DMS153 treated with DMSO at 0.1 percent for 48 hours (cell line): ENCODE data around the gene TBC1D30.
"Not testable (repeated sequence)": the region's sequence is repeated elsewhere in the genome, so short reads cannot be mapped to it uniquely, and the experiment has no call there.

Source experiments
- DNase-seq: peaks from one replicate; lab custom pipeline; 2025; ENCODE audit not compliant: unreplicated experiment; lab: John Stamatoyannopoulos, UW

Gene TBC1D30

DNA sequence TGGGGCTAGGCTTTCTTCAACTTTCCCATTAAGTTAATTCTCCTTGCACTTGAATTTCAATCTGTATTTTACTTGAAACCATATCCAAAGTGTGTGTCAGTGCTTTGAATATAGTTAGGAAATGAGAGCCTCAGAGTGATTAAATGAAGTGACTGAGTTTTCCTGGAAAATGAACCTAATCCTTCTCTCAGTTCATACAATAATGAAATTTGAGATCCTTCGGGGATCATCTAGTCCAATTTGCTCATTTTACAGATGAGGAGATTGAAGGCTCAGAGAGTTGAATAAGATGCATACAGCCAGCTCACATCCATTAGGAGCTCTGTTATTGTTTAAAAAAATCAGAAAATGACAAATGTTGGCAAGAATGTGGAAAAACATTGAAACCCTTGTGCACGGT is 18.3 kb upstream of the TBC1D30 start:
- DNase-seq = no peak

DNA sequence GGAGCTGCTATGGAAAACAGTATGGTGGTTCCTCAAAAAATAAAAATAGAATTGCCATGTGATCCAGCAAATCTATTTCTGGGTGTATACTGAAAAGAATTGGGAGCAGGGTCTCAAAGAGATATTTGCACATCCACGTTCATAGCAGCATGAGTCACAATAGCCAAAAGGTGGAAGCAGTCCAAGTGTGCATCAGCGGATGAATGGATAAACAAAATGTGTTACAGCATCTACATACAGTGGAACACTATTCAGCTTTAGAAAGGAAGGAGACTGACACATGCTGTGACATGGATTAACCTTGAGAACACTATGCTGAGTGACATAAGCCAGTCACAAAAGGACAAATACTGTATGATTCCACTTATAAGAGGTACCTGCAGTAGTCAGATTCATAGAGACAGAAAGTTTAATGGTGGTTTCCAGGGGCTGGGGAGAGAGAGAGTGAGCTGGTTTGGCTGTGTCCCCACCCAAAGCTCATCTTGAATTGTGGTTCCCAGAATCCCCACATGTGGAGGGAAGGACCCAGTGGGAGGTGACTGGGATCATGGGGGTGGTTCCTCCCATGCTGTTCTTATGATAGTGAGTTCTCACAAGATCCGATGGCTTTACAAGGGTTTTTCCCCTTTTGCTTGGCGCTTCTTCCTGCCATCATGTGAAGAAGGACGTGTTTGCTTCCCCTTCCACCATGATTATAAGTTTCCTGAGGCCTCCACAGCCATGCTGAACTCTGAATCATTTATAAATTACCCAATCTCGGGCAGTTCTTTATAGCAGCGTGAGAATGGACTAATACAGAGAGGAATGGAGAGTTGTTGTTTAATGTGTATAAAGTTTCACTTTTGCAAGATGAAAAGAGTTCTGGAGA is 17.6 kb upstream of the TBC1D30 start:
- no peak for DNase-seq

DNA sequence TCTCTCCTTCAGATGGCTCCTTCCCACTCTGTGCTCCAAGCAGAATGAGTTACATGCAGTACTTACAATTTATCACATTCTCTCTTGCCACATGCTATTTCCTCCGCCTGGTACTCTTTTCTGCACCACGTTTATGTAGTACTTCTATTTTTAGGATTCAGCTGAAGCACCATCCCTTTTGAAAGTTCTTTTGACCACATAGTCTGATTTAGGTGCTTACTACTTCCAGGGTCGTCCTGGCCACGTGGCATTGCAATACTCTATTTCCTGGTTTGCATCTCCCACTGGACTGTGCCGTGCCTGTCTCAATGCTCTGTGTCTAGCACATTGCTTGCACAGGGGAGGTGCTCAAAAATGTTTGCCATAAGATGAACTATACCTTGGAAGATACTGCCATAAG is 16.3 kb upstream of the TBC1D30 start:
- DNase-seq = no peak

DNA sequence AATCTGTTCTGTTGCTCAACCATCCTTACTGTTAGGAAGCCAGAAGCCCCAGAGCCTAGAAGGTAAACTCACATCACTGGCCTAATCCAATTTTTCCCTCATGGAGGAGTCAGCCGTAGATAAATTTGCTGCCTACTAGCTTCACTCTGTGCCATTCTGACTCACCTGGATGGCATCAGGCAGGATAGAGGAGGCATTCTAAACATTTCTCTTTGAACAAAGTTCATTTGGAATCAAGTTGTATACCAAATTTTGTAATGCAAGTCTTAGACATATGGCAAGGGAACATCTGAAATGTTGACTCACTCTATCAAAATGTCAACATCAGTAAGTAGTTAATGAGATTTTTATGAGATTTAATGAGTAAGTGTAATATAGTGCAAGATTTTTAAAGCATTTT is 13.6 kb upstream of the TBC1D30 start:
- no peak for DNase-seq

DNA sequence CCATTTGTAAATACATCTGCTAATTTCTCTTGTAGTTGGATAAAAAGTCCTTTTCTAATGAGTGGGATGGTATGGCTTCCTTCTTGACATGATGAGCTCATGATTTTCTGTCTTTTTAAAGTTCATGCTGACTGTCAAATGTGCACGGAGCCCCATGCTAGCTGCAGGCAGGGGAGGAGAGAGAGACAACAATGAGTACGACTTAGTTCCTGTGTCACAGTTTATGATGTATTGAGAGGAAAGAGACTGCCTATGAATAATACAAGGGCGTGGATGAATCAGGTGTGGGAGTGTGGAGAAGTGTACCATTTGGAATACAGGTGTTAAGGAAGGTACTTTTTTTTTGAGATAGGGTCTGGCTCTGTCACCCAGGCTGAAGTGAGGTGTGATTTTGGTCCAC is 10.7 kb upstream of the TBC1D30 start:
- DNase-seq = no peak

DNA sequence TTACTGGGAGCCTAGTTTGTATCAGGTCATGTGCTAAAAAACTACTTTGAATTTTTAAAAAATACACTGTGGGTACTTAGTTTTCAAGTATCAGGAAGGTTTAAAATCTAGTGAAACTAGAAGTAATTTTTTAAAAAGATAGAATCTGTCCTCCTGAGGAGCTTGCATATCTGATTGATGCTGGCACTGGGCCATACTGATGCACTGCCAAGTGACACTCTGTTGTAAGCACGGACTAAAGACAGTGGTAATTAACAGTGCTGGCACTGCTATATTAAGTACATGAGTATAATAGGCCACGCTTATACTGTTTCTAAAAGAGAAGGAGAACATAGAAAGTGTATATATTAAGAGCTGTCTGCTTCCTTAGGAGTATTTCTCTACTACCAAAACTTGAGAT is 10.0 kb upstream of the TBC1D30 start:
- DNase-seq = no peak

DNA sequence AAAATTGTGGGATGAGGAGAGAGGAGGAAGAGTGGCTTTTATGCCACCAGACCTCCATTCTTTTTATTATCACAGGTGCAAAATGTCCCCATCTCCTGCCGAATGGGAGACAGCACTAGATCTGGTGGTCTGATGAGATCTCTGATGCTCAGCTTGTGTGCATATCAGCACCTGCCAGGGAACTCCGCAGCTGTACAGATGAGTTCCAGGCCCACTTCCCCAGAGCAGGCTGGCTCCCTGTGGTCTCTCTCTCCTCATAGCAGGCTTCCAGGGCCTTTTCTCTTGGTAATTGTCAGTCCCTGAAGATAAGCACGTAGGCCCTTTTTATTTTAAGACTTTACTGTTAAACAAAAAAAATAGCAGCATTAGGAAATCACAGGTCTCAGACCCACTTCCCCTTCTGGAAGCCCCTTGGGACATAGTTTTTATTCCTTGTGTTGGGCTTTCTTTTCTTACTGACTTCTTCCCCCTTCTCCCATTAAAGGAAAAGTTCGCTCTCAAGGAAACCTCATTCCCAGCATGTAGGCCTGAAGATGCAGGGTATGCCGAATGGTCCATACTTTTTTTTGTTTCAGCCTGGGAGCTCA is 4.5 kb upstream of the TBC1D30 start:
- no peak for DNase-seq

DNA sequence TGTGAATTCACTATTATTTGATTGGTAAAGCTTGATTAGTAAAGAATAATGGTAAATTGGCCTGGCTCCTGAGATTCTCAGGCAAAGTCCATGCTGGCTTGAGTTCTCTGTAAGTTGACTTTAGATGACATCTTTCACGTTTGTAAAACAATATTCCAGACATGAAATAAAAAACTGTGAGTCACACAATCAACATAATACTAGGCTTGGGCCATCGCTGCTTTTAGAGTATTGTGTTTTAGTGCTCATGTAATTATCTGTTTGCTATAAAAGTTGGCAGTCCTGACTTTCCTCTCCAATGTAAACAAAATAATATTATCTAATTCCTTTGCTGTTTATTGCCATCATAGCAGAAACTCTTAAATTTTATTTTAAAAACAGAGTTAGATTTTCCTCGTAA is 3.9 kb upstream of the TBC1D30 start:
- DNase-seq = no peak

DNA sequence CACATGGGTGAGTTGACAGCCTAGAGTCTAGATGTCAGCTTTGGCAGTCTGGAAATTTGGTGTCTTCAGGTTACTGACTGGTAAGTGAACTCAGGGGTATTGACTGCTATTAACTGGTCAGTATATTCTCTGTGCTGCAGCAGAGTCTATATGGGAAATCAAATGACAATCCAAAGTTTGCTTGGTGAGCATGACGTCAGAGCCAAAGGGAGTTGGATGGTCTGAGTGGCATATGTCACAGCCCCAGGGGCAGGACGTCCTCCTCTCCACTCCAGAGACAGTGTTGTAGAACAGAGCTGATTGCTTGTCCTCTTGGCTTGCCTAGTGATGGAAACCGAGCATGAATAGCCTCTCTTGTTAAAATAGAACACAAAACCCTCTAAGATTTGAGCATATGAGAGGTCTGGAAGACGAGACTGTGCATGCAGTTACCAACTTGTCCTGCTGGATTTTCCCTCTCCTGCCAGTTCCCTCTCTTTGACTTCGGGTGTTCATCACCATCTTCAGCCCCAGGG is 3.3 kb upstream of the TBC1D30 start:
- no peak for DNase-seq

DNA sequence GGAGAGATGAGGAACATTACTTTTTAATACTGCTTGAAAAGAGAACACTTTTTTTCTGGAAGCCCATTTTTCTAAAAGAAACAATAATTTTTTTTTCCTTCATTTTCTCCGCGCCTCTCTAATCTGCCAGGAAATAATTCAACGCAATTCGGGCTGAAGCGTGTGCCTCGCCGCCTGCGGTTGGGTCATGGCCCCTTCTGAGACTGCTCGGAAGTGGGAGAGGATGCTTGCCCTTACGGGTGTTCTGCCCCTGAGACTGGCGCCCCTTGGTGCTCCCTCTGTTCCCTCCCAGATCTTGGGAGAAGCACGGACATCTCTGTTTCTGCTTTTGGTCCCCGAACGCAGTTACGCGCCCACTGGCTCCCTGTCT is 332 bp upstream of the TBC1D30 start:
- no peak for DNase-seq

DNA sequence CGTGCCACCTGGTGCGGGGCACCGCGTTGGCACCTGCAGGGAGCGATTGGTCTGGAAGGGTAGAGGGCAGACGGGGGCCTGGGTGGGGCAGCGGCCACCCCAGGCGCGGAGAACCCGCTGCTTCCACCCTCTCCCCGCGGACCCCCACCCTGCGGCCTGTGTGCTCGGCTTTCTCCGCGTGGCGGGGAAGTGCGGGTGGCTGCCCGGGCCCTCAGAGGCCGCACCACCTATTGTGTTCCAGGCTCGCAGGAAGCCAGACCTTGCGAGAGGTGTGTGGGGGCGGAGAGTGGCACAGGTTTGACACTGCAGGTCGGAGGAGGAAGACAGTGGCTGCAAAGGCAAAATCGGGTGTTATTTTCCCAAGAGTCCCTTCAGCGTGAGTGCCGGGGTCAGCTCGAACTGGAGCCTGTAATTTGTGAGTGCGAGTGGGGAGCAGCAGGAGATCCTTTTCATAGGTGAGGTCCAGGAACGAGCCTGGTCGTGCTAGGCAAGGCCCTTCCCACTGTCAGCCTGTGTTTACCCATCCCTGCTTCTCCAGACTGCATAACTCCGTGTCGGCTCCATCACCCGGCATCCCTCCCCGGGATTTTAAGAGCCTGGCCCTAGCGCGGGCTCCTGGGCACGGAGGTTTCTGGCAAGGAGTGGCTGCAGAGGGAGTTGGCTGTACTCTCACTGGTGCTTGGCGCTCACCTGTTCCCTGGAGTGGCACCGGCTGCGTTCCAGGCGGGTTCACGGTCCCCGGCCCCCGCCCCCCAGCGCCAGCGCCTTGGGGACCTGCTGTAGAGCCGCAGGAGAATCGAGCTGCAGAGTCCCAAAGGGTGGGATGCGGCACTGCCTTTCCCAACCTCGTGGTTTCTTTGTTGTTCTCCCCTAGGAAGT is 935 bp downstream of the TBC1D30 start:
- peak; percentile 49 for DNase-seq

DNA sequence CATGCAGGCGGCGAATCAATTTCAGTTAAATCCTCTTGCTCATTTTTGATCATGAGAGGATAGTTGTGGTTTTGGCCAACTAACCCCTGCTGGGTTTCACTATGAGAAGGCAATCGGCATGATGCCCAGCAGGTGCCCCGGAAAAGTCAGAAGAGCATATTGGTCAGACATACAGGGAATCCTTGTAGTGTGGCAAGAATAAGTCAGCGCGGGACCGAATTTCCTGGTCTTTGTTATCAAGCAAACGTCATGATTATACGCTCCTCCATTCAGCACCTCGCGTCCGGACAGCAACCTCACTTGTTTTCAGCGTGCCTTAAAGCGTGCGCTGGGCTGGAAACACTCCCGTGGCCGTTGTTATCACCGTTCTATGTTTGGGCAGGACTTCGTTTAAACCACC is 1.8 kb downstream of the TBC1D30 start:
- DNase-seq = peak; percentile 84

DNA sequence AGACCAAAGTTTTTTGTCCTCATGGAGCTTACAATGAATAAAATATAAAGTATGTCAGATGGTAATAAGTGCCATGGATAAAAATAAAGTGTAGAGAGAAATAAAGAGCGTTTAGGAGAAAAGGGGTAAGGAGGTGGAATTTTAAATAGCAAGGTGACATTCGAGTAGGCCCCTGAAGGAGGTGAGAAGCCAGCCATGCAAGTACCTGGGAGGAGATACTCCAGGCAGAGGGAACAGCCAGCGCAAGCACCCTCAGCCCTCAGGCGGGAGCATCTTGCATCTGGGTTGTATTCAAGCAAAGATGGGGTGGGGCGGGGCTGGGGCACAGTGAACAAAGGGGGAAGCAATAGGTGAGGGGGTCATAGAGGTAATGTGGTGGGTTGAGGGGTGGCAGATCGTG is 4.3 kb downstream of the TBC1D30 start:
- DNase-seq = no peak

DNA sequence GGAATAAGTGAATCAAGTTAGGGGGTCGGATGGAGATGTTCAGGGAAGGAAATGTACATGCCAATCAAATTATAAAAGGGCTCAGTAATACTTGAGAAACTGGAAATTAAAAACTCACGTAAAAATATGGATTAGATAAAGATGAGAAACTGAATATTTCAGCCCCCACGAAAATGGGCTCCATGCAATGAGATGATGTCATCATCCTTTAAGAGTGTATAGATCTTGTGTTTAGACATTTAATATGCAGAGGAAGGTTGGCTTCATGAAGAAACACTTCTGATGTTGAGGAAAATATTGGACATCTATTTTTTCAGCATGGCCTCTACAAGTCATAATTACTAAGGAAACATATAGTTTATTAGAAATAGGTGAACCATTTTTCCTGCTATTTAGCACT is 9.5 kb downstream of the TBC1D30 start:
- DNase-seq = no peak

DNA sequence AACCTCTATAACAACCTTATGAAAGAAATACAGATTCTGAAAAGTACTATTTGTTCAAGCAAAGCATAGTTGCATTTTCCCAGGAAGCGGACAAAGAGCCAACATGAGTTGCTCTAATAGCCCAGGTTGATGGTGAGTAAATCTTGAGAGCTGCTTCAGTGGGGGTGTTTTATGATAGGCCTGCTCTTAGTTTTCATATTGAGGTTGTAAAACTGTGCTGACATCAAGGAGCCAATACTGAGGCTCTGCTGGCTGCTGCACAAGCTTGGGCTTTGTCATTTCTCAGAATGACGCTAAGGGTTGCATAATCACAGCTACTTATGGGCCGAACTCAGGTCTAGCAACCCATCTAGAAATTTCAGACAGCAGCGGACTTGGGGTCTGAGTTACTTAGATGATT is 11.5 kb downstream of the TBC1D30 start:
- no peak for DNase-seq

DNA sequence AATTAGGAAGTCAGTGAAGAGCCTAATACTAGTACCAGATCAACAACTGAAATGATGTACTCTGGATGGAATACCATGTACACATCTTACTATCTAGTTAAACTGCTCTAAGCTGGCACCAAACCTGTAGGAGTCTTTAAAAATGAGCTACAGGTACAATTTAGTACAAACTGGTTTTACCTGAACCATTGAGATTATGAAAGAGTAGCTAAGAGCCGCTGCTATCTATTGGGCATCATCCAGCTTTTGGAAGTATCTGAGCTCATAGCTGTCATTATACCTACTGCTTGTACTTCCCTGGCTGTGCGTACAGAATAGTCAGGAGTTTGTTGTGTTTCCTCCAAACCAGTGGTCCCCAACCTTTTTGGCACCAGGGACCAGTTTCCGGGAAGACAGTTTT is 12.4 kb downstream of the TBC1D30 start:
- no peak for DNase-seq

DNA sequence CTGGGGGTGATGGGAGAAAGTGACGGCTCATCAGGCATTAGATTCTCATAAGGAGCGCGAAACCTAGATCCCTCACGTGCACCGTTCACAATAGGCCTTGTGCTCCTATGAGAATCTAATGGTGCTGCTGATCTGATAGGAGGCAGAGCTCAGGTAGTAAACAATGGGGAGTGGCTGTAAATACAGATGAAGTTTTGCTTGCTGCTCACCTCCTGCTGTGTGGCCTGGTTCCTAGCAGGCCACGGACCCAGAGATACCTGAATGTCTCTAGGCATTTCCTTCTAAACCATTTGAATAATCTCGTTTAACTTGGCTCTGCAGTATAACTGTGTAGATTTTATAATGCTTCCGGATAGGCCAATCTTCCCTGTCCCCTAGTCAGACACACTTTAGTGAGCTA is 13.0 kb downstream of the TBC1D30 start:
- no peak for DNase-seq

DNA sequence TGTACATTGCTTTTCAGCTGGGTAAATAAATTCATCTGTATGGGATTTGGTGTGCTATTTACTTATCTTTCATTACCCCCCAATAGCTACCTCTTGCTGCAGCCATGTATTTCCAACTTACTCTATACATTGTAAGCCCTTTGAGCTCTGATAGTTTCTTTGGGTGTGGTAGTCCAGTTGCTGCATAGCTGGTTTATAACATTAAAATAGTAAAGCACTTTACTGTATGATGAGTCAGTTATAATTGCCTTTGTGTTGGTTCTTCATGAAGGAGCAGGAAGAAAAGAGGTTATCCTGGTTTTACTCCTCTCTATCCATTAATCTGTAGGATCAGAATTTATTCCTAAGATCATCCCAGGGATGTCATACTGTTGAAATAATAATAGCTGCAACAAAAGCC is 15.7 kb downstream of the TBC1D30 start:
- DNase-seq = no peak

DNA sequence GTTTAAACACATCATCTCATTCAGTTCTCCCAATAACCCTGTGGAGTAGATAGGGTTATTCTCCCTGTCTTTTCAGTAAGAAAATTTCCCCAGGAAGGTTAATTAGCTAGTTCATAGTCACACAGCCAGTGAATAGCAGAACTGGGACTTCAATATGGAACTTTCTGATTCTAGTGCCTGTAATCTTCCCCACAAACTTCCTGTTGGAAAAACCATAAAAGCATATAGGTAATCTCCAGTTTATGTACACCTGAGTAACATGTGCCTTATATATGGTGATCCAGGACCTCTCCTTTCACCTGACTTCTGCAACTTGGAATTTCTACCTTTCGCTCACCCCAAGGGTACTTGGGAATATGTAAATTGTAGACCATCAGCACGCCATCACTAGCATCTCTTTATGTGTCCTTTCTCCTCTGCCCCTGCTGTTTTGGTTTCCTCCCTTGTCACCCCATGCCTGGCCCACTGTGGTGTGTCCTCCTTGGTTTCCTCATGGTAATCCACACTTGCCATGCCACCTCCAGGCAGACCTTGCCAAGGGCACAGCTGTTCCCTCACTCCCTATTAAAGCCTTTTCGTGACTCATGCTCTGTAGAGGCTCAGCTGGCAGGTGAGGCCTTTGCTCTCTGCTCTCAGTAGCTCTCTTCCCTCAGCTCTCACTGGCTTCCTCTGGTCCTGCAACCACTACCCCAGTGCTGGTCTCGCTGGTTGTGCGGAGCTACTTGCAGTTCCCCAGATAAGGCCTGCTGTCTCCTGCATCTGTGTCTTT is 16.7 kb downstream of the TBC1D30 start:
- no peak for DNase-seq

DNA sequence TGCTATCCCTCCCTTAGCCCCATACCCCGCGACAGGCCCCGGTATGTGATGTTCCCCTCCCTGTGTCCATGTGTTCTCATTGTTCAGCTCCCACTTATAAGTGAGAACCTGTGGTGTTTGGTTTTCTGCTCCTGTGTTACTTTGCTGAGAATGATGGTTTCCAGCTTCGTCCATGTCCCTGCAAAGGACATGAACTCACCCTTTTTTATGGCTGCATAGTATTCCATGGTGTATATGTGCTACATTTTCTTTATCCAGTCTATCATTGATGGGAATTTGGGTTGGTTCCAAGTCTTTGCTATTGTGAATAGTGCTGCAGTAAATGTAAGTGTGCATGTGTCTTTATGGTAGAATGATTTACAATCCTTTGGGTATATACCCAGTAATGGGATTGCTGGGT is 24.0 kb downstream of the TBC1D30 start:
- not testable (repeated sequence) for DNase-seq
